ENCODE measurements around the gene CD19.
A peak's percentile ranks its signal among the peaks of the same experiment; 100 is the strongest.

- TF ChIP-seq CTCF (IDR thresholded peaks at IDR 0.05): peak in 1 of 7 experiments; percentile 22
- TF ChIP-seq POLR2A (IDR thresholded peaks at IDR 0.05): peak in 2 of 3 donors; percentile 65 to 78
Measured at GRCh38 chr16:28974437-28975157, 42.8 kb downstream of the CD19 start, which contains the start of gene SPNS1.

All from body of pancreas (tissue), 4 donors.